ENCODE measurements around the gene SCAMP3.

SCAMP3 gene

DNA sequence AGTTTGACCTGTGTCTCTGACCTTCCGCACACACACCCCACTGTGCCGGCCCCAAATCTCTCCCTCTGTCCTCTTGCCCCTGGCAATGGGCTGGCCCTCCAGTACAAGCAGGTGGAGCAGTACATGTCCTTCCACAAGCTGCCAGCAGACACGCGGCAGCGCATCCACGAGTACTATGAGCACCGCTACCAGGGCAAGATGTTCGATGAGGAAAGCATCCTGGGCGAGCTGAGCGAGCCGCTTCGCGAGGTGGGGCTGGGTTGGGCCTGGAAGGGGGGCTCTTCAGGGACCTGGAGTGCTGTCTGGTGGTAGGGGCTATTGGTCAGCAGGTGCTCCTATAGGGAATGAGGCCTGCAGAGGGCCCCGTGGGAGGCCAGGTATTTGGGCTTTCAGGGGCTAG, 22.9 kb upstream of the SCAMP3 start:
- DNase-seq = no peak

DNA sequence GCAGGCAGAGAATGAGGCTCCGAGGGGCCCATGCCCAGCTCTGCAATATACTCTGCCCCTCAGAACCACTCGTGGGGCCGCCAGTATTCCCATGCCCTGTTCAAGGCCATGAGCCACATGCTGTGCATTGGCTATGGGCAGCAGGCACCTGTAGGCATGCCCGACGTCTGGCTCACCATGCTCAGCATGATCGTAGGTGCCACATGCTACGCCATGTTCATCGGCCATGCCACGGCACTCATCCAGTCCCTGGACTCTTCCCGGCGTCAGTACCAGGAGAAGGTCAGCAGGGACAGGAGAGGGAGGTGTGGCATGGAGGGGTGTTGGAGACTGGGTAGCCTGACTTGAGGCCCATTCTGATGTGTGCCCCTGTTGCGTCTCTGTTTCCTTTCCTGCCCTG, 22.3 kb upstream of the SCAMP3 start:
- DNase-seq = no peak

DNA sequence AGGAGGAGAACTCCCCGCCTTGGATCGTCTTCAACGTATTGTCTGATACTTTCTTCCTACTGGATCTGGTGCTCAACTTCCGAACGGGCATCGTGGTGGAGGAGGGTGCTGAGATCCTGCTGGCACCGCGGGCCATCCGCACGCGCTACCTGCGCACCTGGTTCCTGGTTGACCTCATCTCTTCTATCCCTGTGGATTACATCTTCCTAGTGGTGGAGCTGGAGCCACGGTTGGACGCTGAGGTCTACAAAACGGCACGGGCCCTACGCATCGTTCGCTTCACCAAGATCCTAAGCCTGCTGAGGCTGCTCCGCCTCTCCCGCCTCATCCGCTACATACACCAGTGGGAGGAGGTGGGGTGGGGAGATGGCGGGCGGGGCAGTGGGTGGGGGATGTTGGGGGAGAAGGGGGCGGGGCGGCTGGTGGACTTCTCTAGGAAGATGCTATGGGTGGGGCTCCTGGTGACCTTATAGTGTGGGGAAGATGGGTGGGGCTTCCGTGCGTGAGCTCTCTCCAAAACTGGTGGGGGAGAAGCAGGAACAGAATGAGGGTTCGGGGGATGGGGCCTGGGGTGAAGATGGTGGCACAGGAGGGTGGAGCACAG, 20.4 kb upstream of the SCAMP3 start:
- DNase-seq = no peak

DNA sequence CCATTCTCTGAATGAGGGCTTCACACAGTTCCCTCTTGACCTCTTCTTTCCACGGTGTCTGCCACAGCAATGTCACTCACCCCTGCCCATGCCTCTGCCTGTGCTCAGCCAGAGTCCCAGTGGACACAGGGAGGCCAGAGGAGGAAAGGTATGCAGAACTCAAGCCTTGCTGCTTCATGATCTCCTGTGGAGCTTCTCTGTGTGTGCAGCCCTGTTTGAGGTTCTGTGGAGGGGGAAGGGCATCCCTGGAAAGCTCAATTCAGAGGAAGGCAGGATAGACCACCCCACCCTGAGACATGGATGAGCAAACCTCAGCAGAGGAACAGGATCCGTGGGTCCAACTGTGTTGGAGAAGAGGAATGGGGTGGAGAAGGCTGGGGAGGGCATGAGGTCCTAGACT, 17.1 kb upstream of the SCAMP3 start:
- no peak for DNase-seq

DNA sequence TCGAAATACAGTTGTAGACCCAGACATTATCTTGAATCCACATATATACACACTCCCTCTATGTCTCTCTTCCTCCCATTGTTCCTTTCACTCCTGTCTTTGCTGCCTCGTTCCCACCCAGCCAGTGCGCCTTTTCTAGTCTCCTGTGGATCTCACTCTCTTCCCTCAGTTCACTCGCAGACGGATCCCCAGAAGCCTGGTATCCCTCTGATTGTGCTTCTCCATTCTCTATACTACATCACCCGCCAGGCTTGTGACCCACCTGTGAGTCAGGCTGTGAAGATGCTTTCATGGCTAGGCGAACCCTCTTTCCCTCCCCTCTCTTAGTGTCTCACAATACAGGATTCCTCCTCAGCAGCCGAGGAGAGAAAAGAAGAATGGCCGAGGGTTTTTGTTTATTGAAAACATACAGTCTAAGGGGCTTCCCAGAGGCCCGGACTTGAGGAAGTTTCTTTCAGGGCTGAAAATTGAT, 16.6 kb upstream of the SCAMP3 start:
- no peak for DNase-seq

DNA sequence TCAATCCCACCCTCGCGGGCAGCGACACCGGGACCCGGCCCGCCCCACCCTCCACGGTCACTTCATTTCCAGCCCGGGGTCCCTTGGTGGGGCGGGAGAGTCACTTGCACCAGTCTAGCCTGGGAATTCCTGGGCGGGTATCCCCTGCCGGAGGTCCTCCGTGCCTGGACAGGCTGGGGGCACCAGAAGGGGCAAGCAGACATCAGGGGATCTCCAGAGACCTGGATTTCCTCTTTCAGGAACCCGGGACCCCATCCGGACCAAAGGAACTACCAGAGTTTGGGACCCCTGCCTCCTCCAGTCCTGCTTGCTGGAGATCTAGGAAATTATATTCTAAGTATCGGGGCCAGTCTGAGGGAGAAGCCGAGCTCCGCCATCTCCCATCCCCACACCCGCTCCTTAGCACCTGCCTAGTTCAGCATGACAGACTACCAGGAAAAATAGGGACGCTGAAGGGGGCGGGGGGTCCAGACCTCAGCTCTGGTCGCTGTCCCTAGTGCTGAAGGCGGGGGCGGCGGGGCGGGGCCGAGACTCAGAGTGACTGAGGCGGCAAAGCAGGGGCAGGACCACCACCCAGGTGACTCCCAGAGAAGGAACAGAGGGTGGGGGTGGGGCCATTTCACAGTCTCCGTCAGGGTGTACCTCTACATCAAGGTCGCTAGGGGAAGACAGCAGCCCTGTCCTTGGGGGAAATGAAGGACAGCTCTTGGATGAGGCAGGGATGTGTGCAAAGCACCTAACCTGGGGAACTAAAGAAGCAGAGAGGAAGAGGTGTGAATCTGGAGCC, 15.9 kb upstream of the SCAMP3 start:
- DNase-seq = peak; percentile 81

DNA sequence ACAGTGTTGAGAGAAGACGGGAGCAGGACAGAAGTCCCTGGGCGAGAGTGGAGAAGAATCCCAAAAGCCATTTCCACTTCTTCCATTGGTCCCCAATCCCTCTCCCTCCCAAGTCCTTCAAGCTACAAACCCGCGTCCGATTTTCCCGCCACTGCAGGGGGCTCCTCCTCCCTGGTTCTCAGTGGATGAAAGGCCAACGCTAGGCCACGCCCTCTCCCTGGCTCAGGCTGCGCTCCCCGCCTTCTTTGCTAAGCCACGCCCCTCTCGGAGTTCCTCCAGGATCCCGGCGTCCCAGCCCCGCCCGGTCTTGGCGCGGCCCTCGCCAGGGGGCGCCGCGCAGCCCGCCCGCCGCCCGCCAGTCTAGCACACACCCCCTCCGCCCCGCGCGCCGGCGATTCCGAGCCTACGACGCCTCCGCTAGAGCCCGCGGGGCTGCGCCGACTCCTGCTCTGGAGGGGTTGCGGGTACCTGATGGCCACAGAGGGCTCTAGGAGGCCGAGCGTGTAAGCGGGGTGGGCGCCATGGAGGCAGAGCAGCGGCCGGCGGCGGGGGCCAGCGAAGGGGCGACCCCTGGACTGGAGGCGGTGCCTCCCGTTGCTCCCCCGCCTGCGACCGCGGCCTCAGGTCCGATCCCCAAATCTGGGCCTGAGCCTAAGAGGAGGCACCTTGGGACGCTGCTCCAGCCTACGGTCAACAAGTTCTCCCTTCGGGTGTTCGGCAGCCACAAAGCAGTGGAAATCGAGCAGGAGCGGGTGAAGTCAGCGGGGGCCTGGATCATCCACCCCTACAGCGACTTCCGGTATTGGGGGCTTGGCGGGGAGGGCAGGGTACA, 15.1 kb upstream of the SCAMP3 start, which contains the start of gene HCN3:
Gene HCN3 (plus strand): TSS at position 394 of the 832 bp plus-strand sequence. CDS start 128 bp downstream, at position 522.
- peak; percentile 96 for DNase-seq

DNA sequence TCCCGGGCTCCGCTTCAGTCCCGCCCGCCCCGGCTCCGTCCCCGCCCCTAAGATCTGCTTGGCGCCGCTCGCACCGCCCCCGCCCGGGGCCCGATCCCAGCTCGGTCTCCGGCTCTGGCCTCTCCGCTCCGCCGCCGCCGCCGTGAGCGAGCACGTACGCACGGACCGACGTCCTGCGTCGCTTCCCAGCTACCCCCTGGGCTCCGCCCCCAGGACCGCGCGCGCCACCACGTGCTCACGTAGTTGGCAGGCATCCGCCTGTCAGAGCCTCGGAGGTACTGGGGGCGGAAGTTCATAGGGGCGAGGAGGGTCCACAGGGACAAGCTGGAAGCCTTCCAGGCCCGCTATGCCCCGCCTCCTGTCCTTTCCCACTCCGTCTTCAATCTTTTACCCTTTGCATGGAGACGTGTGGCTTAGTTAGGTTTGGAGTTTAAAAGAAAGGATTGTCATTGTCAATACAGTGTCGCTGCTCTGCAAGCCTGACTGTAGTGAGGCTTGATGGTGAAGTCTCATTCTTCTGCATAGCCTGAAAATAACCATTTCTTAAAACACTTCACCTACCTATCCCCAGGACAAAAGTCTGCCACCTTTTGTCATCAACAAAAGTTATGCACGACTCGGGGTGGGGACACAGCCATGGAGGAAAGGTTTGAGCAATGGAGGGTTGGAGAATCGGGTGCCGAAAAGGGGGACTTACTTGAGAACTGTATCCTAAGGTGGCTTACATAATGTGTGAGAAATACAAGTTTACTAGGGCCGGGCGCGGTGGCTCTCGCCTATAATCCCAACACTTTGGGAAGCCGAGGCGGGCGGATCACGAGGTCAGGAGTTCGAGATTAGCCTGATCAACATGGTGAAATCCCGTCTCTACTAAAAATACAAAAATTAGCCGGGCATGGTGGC, 11.4 kb upstream of the SCAMP3 start, which contains the start of gene CLK2:
Gene CLK2 (minus strand): TSS at position 162 of the 903 bp plus-strand sequence. CDS start 2,527 bp downstream, outside the sequence.
- peak; percentile 93 for DNase-seq

DNA sequence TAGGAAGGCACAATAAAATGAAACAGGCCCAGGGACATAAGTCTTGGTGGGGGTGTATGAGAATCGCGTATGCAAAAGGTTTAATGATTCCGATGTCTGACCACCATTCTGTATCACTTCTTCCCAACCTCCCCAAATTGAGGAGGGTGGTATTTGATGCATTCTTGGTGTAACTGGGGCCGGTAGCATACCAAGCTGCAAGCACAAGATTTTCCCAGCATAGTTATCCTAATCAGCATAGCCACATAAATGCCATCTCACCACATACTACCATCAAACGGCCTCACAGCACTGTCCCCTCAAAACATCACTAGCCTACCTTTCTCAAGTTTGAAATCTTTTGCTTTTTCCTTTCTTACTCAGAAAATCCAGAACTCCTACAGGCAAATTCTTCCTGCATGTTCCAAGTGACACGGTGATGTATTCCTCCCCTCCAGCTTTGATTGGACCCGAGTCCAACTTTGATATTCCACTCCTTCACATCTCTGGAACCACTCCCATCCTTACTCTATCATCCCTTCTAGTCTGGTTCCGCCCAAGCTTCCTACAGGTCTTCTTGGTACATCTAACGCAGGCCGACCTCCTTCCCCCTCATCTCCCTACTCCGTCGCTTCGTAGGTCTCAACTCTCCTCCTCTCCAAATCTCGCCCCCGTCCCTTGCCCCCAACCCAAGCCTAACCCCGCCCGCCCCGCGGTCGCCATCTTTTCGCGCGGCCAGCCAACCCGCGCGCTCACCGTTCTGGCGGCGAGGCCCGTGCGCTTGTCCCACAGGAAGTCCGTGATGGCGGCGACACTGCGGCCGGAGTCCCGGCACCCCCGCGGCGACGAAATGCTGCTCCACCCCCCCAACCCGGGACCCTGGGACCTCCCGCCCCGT, 10.5 kb upstream of the SCAMP3 start:
- DNase-seq = no peak

DNA sequence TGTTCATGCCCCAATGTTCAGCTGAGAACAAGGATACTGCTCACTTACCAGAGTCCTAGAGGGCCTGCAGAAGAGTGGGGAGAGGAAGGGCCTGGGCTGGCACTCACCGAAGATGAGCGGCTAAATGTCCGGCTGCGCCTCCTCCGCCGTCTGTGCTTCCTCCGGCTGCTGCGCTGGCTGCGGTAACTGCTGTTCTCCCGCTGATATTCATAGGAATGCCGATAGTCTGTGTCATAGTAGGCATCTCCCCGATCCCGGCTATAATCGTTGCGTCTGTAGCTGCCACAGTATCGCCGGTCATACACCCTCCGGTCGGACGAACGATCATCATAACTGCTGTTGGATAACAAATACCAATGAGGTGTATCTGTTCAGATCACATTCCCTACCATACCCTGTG, 7.2 kb upstream of the SCAMP3 start:
- no peak for DNase-seq

DNA sequence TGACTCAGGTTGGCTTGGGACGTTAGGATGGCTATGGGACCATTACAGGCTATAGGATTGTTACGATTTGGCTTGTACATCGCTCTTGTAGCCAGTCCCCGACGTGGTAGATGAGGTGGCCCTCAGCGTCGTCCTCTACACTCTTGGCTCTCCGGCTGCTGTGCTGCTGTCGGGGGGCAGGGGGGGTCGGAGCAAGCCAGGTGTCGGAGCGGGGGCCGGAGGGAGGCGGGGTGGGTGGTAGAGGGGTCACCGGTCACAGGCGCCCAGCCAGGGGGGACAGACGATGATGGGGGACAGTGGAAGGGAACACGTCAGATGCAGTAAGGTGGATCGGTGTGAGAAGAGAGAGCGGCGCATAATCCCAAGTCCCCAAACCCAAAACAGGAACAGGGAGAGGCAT, 6.5 kb upstream of the SCAMP3 start:
- no peak for DNase-seq

DNA sequence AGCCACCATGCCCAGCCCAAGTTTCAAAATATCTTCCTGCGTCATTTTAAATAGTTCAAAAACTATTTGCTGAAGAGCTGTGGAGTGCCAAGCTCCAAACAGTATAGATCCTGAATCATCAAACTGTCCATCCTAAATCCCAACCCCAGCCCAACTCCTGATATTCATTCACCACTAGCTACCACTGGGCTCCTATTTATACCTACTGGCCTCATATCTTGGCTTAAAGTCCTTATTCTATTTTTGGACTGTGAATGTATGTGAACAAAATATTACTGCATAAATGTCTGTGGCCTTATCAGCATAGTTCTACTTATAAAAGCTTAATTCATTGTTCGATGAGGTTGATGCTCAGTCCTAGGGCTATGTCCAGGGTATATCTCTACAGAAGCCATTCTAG, 5.2 kb upstream of the SCAMP3 start:
- no peak for DNase-seq

DNA sequence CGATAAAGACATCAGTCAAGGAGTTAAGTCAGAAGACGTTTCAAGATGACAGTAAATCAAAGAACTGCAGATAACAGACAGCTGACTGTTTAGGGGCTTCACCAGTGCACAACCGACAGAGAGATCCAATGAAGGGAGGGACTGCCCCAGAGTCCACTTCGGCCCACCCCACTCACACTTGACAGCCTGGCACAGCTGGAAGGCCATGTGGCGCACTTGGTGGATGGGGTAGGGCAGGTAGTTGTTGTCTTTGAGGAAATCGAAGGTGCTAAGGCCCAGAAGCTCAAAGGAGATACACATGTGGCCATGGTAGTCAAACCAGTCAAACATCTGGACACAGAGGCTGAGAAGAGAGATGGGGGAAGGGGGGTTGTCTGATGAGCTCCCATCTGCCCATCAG, 4.4 kb upstream of the SCAMP3 start:
- DNase-seq = no peak

DNA sequence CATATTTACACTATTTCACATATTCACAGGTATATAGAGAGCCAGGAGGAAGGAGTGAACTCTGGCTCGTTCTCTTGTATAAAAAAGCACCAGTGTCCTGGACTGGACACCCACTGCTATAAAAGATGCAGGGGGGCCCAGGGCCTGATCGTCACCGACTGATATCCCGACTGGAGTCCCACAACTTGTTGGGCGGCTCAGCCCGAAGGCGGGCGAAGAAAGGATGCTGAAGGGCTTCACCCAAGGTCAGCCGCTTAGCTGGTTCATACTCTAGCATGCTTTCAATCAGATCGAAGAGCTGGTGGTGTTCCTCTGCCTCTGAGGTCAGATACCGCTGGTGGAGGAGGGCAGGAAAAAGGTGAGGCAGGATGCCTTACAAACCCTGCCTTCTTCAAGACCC, 907 bp upstream of the SCAMP3 start:
- no peak for DNase-seq

DNA sequence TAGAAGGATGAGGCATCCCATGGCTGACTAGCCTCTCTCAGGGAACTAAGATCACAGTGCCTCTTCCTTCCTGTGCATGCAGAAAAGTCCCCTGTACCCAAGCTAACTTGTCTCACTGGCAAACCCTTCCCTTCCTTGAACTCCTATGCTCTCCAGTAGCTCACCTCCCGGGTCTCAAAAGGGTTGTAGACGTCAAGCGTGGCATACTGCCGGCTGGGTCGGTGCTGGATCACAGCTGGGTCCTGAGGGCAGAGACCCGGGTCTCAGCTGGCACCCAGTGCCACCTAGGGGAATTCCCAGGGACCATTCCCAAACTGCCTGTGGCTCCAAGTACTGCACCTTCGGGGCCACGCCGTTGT, 688 bp downstream of the SCAMP3 start:
- peak; percentile 34 for DNase-seq

DNA sequence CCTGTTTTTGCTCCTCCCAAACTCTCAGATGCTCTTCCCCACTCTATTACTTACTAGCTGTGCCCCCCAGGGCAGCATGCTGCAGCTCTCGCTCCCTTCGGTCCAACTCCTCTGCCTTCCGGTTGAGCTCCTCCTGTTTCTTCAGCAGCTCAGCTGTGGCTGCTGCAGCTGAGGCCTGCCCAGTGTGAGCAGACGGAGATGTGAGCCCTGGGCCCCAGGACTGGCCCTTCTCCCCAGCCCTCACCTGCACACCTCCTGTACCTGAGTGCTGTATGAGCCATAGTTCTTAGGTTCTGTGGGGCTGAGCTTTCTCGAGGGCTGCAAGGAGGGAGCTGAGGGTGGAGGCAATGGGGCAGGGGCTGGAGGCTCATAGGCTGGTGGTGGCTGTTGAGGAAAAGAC, 1.9 kb downstream of the SCAMP3 start:
- DNase-seq = no peak

DNA sequence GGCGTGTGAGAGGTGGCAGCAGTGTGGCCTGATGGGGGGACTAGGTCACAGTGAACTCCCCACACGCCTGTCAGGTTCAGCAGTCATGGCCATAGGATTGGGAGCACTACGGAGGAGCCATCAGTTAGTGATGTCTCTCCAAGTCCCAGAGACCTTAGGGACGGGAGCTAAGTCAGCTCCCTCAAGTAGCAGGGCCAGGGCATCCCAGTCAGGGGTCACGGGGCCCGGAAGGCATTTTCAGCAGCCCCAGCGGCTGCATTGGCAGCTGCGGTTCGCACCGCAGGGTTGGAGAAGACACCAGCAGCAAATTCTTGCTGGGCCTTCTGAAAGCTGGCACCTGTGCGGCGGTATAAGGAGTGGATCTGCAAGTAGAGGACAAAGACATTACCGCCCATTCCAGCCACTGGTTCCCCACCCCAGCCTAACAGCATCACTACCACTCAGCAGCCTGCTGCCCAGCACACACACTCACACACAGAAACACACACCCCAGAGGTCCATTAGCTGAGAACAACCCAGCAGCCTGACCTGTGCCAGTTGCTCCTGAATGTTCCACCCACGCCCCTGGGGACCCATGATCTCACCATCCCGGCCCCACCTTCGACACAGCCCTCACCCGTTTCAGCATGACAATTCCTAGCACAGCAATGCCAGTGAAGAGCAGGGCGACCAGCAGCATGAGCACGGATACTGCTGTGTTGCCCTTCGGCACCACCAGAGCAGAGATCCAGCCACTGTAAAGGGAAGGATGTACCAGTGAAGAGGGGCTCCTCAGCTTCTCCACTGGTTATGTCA, 5.9 kb downstream of the SCAMP3 start:
- no peak for DNase-seq

DNA sequence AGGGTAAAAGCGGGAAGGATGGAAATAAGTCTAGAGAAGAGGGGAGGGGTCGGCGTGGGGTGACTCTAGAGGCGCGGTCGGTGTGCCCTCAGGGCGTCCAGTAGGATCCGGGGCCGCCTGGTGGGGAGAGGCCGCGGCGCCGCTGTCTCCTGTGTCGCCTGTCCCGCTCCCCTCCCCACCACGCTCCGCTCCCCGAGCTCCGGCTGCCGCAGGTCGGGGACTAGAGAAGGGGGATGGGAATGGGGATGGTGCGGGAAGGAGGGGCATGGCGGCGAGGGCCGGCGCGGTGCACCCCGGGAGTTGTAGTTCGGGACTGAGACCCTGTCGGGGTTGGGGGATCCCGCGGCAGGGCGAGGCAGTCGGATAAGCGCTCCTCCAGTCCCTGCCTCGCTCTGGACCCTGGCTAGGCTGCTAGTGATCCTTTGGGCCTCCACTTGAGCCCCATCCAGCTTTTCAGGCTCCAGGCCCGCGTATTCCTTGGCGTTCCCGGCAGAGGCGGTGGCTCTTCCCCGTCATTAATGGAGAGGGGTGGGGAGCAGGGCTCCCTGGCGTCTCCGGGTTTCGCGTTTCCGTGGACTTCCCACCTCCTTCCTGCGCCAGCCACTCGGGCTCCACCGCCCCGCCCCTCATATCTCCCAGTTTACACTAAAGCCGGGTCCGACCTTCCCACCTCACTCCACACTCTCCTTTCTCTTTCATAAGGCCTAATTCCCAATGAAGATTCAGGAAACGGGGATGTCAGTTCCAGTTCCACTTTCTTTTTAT, 6.7 kb downstream of the SCAMP3 start, which contains the start of gene ENTREP3:
Gene ENTREP3 (minus strand): TSS at position 241 of the 765 bp plus-strand sequence. CDS start 606 bp downstream, outside the sequence.
- peak; percentile 82 for DNase-seq

DNA sequence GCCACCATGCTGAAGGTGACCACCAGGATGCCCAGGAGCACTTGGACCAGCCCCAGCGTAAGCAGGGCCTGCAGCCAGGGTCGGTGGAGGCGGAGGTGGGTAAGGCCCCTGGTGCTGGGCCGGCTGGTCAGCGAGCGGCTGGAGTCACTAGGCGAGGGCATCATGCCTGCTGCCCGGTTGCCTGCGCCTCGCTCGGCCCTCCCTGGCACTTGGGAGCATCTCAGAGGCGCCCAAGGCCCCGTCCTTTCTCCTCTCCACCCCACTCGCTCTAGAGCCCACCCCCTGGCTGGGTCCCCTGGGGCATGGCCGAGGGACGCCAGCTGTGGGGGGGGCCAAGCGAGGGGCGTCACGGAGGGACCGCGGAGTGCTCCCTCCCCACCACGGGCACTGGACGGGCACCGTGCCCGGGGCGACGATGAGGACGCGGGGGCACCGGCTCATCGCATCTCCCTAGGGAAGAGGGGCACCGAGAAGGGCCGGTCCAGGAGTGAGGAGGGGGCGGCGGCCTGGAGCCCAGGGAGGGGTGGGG, 7.4 kb downstream of the SCAMP3 start:
- DNase-seq = no peak

Measured in CD4-positive, alpha-beta T cell treated with Interleukin-17A for 1 hour (primary cell).